Measurements from ENCODE around the gene SLC37A3. TPM values are rescaled to one million over a fixed set of nuclear protein-coding genes. Genes with fewer than 3 reads are reported as not detected.
"Not testable (repeated sequence)": the region's sequence is repeated elsewhere in the genome, so short reads cannot be mapped to it uniquely, and the experiment has no call there.

Gene SLC37A3
- total RNA-seq, 1 donor from 2014 or later = 98.3 TPM

GRCh38 chr7:140330595-140330994 is 67.7 kb downstream of the SLC37A3 start:
- Mint-ChIP-seq H3K4me3 (ENCODE audit: low read depth) (no peak overlapping the region), H3K27ac (peak overlapping the region; percentile 6), H3K9me3 (no peaks in the 10 kb centered on the region), H3K27me3 (ENCODE audit: low read depth) (no peaks in the 10 kb centered on the region), H3K4me1 (ENCODE audit: low read depth) (peaks cover 9% of the 10 kb centered on the region), H3K36me3 (ENCODE audit: low read depth) (peaks cover 46% of the 10 kb centered on the region)
- intact Hi-C loops (cut with micrococcal nuclease) = no loop called here
- DNase-seq (ENCODE audit: low spot score) = no peak

DNA sequence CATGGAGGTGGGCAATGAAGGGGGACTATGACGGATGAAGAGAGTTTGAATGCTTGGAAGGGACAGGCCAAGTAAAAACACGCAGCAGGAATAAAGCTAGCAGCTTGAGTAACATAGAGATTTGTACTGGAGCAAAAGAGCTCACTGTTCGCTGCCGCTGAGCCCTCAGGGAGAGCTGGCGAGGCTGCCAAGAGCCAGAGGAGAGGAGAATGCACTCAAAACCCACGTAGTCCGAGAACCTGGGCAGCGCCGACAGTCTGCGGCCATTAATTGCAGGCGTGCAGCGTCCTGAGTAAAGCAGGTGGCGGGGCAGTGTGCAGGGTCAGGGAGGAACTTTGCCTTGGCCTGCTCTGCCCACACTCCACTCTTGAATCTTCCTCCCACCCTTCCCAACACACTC is 68.2 kb downstream of the SLC37A3 start:
- intact Hi-C loops (cut with micrococcal nuclease) = no loop called here
- no peaks in the 10 kb centered on the region for H3K27me3 Mint-ChIP-seq (ENCODE audit: low read depth)
- peaks cover 9% of the 10 kb centered on the region for H3K4me1 Mint-ChIP-seq (ENCODE audit: low read depth)
- H3K4me3 Mint-ChIP-seq (ENCODE audit: low read depth) = no peak overlapping the region
- H3K9me3 Mint-ChIP-seq = no peaks in the 10 kb centered on the region
- H3K36me3 Mint-ChIP-seq (ENCODE audit: low read depth) = peaks cover 41% of the 10 kb centered on the region
- DNase-seq (ENCODE audit: low spot score) = no peak
- H3K27ac Mint-ChIP-seq = no peak overlapping the region

DNA sequence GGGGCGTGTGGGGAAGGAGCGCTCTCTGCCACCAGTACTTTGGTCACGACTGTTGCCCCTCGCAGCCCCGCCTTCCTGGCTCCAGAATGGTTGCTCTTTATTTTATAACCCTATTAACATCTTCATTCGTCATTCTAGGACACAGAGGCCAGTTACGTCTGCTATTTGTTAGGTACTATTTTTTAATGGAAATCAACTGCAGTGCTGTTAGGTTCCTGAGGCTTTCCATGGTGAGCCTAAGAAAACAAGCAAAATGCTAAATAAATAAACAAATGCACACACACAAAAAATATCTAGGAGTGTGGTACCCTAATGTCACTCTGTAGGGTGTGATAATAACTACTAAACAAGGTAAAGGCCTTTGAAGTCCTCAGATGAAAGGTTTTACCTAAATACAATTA is 71.1 kb downstream of the SLC37A3 start:
- intact Hi-C loops (cut with micrococcal nuclease) = no loop called here
- Mint-ChIP-seq H3K27me3 (ENCODE audit: low read depth) (no peaks in the 10 kb centered on the region), H3K9me3 (no peaks in the 10 kb centered on the region), H3K4me3 (ENCODE audit: low read depth) (no peak overlapping the region), H3K4me1 (ENCODE audit: low read depth) (peaks cover 1% of the 10 kb centered on the region), H3K36me3 (ENCODE audit: low read depth) (peaks cover 15% of the 10 kb centered on the region), H3K27ac (no peak overlapping the region)
- DNase-seq (ENCODE audit: low spot score) = no peak

DNA sequence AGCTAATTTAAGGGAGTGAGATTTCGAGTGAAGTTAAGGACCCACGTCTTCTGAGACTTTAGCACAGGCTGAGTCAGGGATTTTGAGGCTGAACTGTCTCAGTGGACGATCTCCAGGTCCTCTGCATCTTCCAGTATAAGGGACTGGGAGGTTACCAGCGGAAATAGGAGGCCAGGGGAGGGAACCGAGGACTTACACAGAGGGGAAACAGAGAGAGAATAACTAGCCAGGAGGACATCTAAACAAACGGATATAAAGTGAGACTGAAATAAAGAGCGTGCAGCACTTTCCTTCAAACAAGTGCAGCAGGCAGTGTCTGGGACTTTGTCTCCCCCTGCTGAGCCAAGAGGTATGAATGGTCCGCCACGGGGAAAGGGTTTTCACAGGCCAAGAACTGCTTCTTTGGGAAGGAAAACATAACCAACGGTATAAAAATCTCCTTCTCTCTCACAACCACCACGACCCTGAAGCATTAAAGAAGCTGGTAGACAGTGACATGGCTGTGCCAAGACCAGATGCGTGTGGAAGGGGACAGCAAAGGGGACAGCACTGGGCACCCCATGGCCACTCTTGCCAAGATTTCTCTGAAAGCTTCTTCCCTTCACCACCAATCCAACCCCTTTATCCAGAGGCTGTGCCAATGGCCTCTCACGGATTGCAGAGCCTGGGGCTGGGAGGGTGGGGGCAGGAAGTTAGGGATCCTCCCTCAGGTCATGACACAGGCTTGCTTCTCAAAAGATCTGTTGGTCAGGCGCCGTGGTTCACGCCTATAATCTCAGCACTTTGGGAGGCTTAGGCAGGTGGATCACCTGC is 72.0 kb downstream of the SLC37A3 start:
- DNase-seq (ENCODE audit: low spot score) = peak; percentile 47
- Mint-ChIP-seq H3K4me3 (ENCODE audit: low read depth) (no peak overlapping the region), H3K27me3 (ENCODE audit: low read depth) (no peaks in the 10 kb centered on the region), H3K36me3 (ENCODE audit: low read depth) (peaks cover 8% of the 10 kb centered on the region), H3K27ac (peak overlapping the region; percentile 28), H3K9me3 (no peaks in the 10 kb centered on the region), H3K4me1 (ENCODE audit: low read depth) (peaks cover 1% of the 10 kb centered on the region)
- intact Hi-C loops (cut with micrococcal nuclease) = loop anchor here (1.0 kb wide), 1 partner anchor 151 kb away; no protein-coding TSS in a partner anchor

- H3K27ac Mint-ChIP-seq = no peak overlapping the region
- H3K27me3 Mint-ChIP-seq (ENCODE audit: low read depth) = no peaks in the 10 kb centered on the region
- no peak overlapping the region for H3K4me3 Mint-ChIP-seq (ENCODE audit: low read depth)
- no peak for DNase-seq (ENCODE audit: low spot score)
- H3K36me3 Mint-ChIP-seq (ENCODE audit: low read depth) = peaks cover 3% of the 10 kb centered on the region
- intact Hi-C loops (cut with micrococcal nuclease) = no loop called here
- H3K4me1 Mint-ChIP-seq (ENCODE audit: low read depth) = no peaks in the 10 kb centered on the region
- no peaks in the 10 kb centered on the region for H3K9me3 Mint-ChIP-seq
These were observed 72.7 kb downstream of the SLC37A3 start for GRCh38 chr7:140325600-140325999.

DNA sequence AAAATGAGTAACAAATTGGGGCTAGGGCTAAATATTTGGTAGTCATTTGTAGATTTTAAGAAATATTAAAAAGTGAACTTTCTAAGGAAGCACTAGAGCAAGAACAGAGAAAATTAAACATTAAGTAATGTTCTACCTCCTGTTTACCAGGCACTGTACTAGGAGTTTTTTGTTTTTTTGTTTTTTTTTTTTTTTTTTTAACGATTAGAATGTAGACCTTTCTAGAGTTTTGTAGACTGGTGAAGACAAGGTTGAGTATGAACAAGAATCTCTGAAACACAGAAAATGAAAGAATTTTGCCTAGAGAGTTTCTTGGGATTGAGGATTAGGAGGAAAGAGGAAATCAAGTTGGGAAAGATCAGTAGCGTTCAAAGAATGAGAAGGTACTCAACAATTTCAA is 73.6 kb downstream of the SLC37A3 start:
- H3K9me3 Mint-ChIP-seq = no peaks in the 10 kb centered on the region
- no peaks in the 10 kb centered on the region for H3K36me3 Mint-ChIP-seq (ENCODE audit: low read depth)
- intact Hi-C loops (cut with micrococcal nuclease) = no loop called here
- no peak for DNase-seq (ENCODE audit: low spot score)
- H3K27ac Mint-ChIP-seq = no peak overlapping the region
- no peaks in the 10 kb centered on the region for H3K27me3 Mint-ChIP-seq (ENCODE audit: low read depth)
- no peaks in the 10 kb centered on the region for H3K4me1 Mint-ChIP-seq (ENCODE audit: low read depth)
- H3K4me3 Mint-ChIP-seq (ENCODE audit: low read depth) = no peak overlapping the region

- Mint-ChIP-seq H3K9me3 (peaks cover under 1% of the 10 kb centered on the region), H3K36me3 (ENCODE audit: low read depth) (peaks cover 16% of the 10 kb centered on the region), H3K4me1 (ENCODE audit: low read depth) (peaks cover 13% of the 10 kb centered on the region), H3K27me3 (ENCODE audit: low read depth) (no peaks in the 10 kb centered on the region), H3K27ac (no peak overlapping the region), H3K4me3 (ENCODE audit: low read depth) (no peak overlapping the region)
- intact Hi-C loops (cut with micrococcal nuclease) = no loop called here
- DNase-seq (ENCODE audit: low spot score) = no peak
These were observed 75.6 kb downstream of the SLC37A3 start for GRCh38 chr7:140322759-140323158.

DNA sequence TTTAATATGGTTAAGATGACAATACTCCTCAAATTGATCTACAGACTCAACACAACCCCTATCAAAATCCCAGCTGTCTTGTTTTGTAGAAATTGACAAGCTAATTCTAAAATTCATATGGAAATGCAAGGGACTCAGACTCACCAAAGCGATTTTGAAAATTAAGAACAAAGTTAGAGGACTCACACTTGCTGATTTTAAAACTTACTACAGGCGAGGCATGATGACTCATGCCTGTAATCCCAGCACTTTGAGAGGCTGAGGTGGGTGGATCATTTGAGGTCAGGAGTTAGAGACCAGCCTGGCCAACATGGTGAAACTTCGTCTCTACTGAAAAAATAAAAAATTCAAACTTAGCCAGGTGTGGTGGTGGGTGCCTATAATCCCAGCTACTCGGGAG is 78.3 kb downstream of the SLC37A3 start:
- DNase-seq (ENCODE audit: low spot score); H3K27me3 Mint-ChIP-seq (ENCODE audit: low read depth); H3K4me3 Mint-ChIP-seq (ENCODE audit: low read depth); H3K27ac Mint-ChIP-seq; H3K9me3 Mint-ChIP-seq; intact Hi-C loops (cut with micrococcal nuclease): not testable (repeated sequence)
- Mint-ChIP-seq H3K4me1 (ENCODE audit: low read depth) (peaks cover 32% of the 10 kb centered on the region), H3K36me3 (ENCODE audit: low read depth) (peaks cover 24% of the 10 kb centered on the region)

GRCh38 chr7:140317999-140318398 is 80.3 kb downstream of the SLC37A3 start:
- intact Hi-C loops (cut with micrococcal nuclease) = no loop called here

DNA sequence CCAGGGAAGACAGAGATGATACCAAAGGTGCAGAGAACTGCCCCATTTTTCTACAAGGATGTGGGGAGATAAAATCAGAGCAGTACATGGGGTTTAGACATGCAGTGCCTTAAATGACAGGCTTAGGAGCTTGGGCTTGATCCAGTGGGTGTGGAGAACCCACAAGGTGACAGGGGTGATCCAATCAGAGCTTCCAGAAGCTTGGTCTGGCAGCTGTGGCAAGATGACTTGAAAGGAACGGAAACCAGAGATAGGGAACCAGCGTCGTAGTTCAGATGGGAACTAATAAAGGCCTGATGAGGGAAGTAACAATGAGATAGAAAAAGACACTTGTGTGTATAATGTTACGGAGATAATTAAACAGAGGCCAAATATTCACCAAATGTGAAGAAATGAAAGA is 80.7 kb downstream of the SLC37A3 start:
- intact Hi-C loops (cut with micrococcal nuclease) = no loop called here
- H3K27me3 Mint-ChIP-seq (ENCODE audit: low read depth) = no peaks in the 10 kb centered on the region
- H3K4me1 Mint-ChIP-seq (ENCODE audit: low read depth) = peaks cover 39% of the 10 kb centered on the region
- H3K36me3 Mint-ChIP-seq (ENCODE audit: low read depth) = peaks cover 34% of the 10 kb centered on the region
- H3K9me3 Mint-ChIP-seq = peaks cover 9% of the 10 kb centered on the region
- DNase-seq (ENCODE audit: low spot score) = no peak
- H3K4me3 Mint-ChIP-seq (ENCODE audit: low read depth) = no peak overlapping the region
- H3K27ac Mint-ChIP-seq = peak overlapping the region; percentile 42

More at GRCh38 chr7:140317999-140318398, 80.3 kb downstream of the SLC37A3 start:
- H3K27ac Mint-ChIP-seq = no peak overlapping the region
- H3K4me3 Mint-ChIP-seq (ENCODE audit: low read depth) = no peak overlapping the region
- no peaks in the 10 kb centered on the region for H3K27me3 Mint-ChIP-seq (ENCODE audit: low read depth)
- no peak for DNase-seq (ENCODE audit: low spot score)
- peaks cover 5% of the 10 kb centered on the region for H3K9me3 Mint-ChIP-seq
- H3K4me1 Mint-ChIP-seq (ENCODE audit: low read depth) = peaks cover 35% of the 10 kb centered on the region
- H3K36me3 Mint-ChIP-seq (ENCODE audit: low read depth) = peaks cover 30% of the 10 kb centered on the region

- Mint-ChIP-seq H3K36me3 (ENCODE audit: low read depth) (peaks cover 44% of the 10 kb centered on the region), H3K9me3 (peaks cover 20% of the 10 kb centered on the region), H3K4me3 (ENCODE audit: low read depth) (no peak overlapping the region), H3K27ac (no peak overlapping the region), H3K27me3 (ENCODE audit: low read depth) (no peaks in the 10 kb centered on the region), H3K4me1 (ENCODE audit: low read depth) (peaks cover 40% of the 10 kb centered on the region)
- DNase-seq (ENCODE audit: low spot score) = no peak
- intact Hi-C loops (cut with micrococcal nuclease) = no loop called here
These were observed 82.1 kb downstream of the SLC37A3 start for GRCh38 chr7:140316165-140316661.

- no peak for DNase-seq (ENCODE audit: low spot score)
- Mint-ChIP-seq H3K36me3 (ENCODE audit: low read depth) (peaks cover 44% of the 10 kb centered on the region), H3K27ac (peak overlapping the region; percentile 11), H3K9me3 (peaks cover 20% of the 10 kb centered on the region), H3K4me3 (ENCODE audit: low read depth) (no peak overlapping the region), H3K4me1 (ENCODE audit: low read depth) (peaks cover 41% of the 10 kb centered on the region), H3K27me3 (ENCODE audit: low read depth) (no peaks in the 10 kb centered on the region)
- intact Hi-C loops (cut with micrococcal nuclease) = no loop called here
These were observed 82.7 kb downstream of the SLC37A3 start for GRCh38 chr7:140315498-140316164.

Measured in activated T-helper 2 cell treated with anti-CD3 and anti-CD28 coated beads, Interferon-gamma antibody, Interleukin-2, Interleukin-4, amounts not matched to agents 10 μg/mL and 5 μg/mL and 100 μg/mL, durations not matched to agents 14 hours and 24 hours and 36 hours (primary cell).